Calu3 (cell line): ENCODE data around the gene DPP6. TPM values are rescaled to one million over a fixed set of nuclear protein-coding genes. Genes with fewer than 3 reads are reported as not detected.

ENCODE experiments used
- BruUV-seq: library from RNA; stranded (reverse); fragments of 400-500 nt; replicated peaks from 2 replicates; lab custom pipeline; 2021; lab: Mats Ljungman, UMichigan
- CTCF ChIA-PET: fragments of 300-600 bp; sonication (Branson Sonifier 250); formaldehyde crosslinking; loops from one replicate; lab custom pipeline; 2022; ENCODE audit warnings: antibody characterized with exemption; lab: Charles Lee
- DNase-seq: peaks from one replicate; pipeline ENCODE4 v3.0.0; 2022
- H3K27ac Mint-ChIP-seq: one replicate; pipeline ENCODE4 v1.8.0; 2022; ENCODE audit warnings: mixed read lengths; ENCODE audit not compliant: unreplicated experiment
- H3K27me3 Mint-ChIP-seq: one replicate; pipeline ENCODE4 v1.8.0; 2022; ENCODE audit warnings: mixed read lengths; ENCODE audit not compliant: unreplicated experiment
- H3K36me3 Mint-ChIP-seq: one replicate; pipeline ENCODE4 v1.8.0; 2022; ENCODE audit warnings: mild to moderate bottlenecking, moderate library complexity, mixed read lengths; ENCODE audit not compliant: insufficient read depth, unreplicated experiment
- H3K4me1 Mint-ChIP-seq: one replicate; pipeline ENCODE4 v1.8.0; 2022; ENCODE audit warnings: mild to moderate bottlenecking, low read depth, mixed read lengths; ENCODE audit not compliant: unreplicated experiment
- H3K4me3 Mint-ChIP-seq: one replicate; pipeline ENCODE4 v1.8.0; 2022; ENCODE audit warnings: mild to moderate bottlenecking, low read depth, moderate library complexity, mixed read lengths; ENCODE audit not compliant: unreplicated experiment
- H3K9me3 Mint-ChIP-seq: one replicate; pipeline ENCODE4 v1.8.0; 2022; ENCODE audit warnings: low read depth, mixed read lengths; ENCODE audit not compliant: unreplicated experiment
- intact Hi-C: fragments of 100-400 bp; cut with micrococcal nuclease; formaldehyde crosslinking; loops from one replicate; pipeline ENCODE4 v1.10.0; 2022; ENCODE audit not compliant: unreplicated experiment
- total RNA-seq: library from RNA; stranded (reverse); gene quantifications from 2 replicates; pipeline ENCODE4 v1.2.3, GENCODE V29; 2022
- TF ChIP-seq, protein P1 (sequence below): fragments of 200-600 bp; IDR thresholded peaks from one replicate; pipeline ENCODE4 v1.8.0; 2022; ENCODE audit warnings: antibody characterized with exemption; ENCODE audit not compliant: unreplicated experiment

The DPP6 gene
- total RNA-seq, 1 experiment from 2014 or later = not detected

DNA sequence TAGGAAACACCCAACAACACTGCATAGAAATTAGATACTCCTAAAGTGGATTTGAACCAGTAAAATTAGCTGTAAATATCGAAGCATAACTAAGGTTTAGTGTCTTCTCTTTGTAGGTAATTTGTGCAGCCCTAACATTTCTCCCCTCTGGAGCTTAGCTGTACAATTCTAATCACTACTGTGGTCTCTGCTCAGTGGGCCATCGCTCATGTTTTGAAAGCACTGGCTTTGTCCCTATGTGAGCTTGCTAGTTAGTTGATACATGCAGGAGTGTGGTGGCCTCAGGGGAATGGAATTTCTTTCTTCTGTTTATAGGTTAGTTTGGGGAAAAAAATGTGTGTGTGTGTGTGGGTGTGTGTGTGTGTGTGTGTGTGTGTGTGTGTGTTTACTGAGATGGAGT lies 373.1 kb downstream of the DPP6 start:
- Mint-ChIP-seq H3K36me3 (no peaks in the 10 kb centered on the region), H3K9me3 (peaks cover 29% of the 10 kb centered on the region), H3K27ac (no peak overlapping the region), H3K27me3 (no peaks in the 10 kb centered on the region), H3K4me1 (no peaks in the 10 kb centered on the region), H3K4me3 (no peak overlapping the region)
- CTCF ChIA-PET = no interaction called here
- BruUV-seq = no TSS peak
- TF ChIP-seq, protein P1, sequence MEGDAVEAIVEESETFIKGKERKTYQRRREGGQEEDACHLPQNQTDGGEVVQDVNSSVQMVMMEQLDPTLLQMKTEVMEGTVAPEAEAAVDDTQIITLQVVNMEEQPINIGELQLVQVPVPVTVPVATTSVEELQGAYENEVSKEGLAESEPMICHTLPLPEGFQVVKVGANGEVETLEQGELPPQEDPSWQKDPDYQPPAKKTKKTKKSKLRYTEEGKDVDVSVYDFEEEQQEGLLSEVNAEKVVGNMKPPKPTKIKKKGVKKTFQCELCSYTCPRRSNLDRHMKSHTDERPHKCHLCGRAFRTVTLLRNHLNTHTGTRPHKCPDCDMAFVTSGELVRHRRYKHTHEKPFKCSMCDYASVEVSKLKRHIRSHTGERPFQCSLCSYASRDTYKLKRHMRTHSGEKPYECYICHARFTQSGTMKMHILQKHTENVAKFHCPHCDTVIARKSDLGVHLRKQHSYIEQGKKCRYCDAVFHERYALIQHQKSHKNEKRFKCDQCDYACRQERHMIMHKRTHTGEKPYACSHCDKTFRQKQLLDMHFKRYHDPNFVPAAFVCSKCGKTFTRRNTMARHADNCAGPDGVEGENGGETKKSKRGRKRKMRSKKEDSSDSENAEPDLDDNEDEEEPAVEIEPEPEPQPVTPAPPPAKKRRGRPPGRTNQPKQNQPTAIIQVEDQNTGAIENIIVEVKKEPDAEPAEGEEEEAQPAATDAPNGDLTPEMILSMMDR = no peak
- no peak for DNase-seq
- intact Hi-C loops = no loop called here

DNA sequence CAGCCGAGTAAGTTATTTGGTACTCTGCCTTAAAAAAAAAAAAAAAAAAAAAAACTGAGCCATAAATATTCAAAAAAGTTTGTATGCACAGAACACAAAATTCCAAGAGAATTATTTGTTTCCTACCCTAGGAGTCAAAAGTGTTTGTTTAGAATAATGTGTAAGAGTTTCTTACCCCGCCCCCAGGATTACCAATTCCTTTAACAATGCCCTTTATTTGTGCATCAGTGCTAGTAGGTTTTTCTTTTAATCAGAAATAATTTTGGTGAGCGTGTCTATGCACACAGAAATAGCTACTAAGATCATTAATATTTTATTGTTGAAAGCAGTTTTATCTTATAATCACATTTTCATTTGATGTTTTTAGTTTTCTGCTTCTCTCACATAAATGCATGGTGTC lies 374.6 kb downstream of the DPP6 start:
- peaks cover 26% of the 10 kb centered on the region for H3K9me3 Mint-ChIP-seq
- no TSS peak for BruUV-seq
- no peak for DNase-seq
- no peak overlapping the region for H3K4me3 Mint-ChIP-seq
- TF ChIP-seq, protein P1 = no peak
- no peaks in the 10 kb centered on the region for H3K36me3 Mint-ChIP-seq
- no peak overlapping the region for H3K27ac Mint-ChIP-seq
- no peaks in the 10 kb centered on the region for H3K4me1 Mint-ChIP-seq
- intact Hi-C loops = no loop called here
- H3K27me3 Mint-ChIP-seq = no peaks in the 10 kb centered on the region
- CTCF ChIA-PET = no interaction called here

GRCh38 chr7:154427533-154427932 lies 375.3 kb downstream of the DPP6 start:
- Mint-ChIP-seq H3K27ac (no peak overlapping the region), H3K27me3 (no peaks in the 10 kb centered on the region), H3K36me3 (no peaks in the 10 kb centered on the region), H3K9me3 (peaks cover 24% of the 10 kb centered on the region), H3K4me1 (no peaks in the 10 kb centered on the region), H3K4me3 (no peak overlapping the region)
- intact Hi-C loops = no loop called here
- TF ChIP-seq, protein P1 = no peak
- CTCF ChIA-PET = no interaction called here
- DNase-seq = no peak
- no TSS peak for BruUV-seq

- Mint-ChIP-seq H3K9me3 (peaks cover 23% of the 10 kb centered on the region), H3K4me3 (no peak overlapping the region), H3K27me3 (no peaks in the 10 kb centered on the region), H3K4me1 (no peaks in the 10 kb centered on the region), H3K27ac (no peak overlapping the region), H3K36me3 (no peaks in the 10 kb centered on the region)
- no peak for DNase-seq
- BruUV-seq = no TSS peak
- TF ChIP-seq, protein P1 = no peak
- CTCF ChIA-PET = no interaction called here
- intact Hi-C loops = no loop called here
These were observed 377.6 kb downstream of the DPP6 start for GRCh38 chr7:154429666-154430404.
